AG08395 (cell line): ENCODE results near the gene GALNS.

Experiments used
- DNase-seq: peaks from one replicate; pipeline ENCODE4 v3.0.0; 2012; ENCODE audit warnings: mixed read lengths, low spot score

Gene GALNS

GRCh38 chr16:88817785-88818574, 38.8 kb downstream of the GALNS start:
- no peak for DNase-seq

DNA sequence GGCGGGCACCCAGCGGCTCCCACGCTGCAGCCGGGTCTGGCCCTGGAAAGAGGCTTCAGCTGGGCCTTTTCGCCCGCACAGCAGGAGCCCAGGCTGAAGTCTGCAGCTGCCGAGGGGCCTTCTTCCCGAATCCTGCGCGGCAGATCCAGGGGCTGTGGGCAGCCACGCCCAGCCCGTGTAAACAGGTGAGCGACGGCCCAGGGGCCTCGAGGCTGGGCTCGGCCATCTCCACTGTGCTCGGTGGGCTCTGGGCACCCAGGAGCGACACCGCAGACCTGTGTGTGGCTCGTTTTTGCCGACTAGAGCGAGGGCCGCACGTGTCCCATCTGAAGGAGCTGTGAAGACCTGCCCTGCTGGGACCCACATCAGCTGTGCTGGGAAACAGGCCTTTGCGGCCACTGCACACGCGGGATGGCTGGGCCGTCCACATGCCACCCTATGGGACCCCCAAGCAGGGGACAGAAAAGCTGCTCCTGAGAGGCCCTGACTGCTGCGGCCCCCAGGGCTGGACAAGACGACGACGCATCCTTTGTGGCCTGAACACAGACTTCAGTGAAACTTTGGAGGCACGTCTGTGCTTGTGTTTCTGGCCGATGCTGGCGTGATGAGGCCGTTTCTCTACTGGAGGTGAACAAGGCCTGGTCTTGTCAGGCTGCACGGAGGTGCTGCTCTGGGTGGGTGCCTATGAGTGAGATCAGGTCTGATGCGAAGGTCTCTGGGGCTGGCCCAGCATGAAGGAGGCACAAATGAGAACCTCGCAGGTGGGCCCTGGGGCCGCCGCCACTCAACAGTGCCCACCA, 39.8 kb downstream of the GALNS start:
- DNase-seq, result no peak

DNA sequence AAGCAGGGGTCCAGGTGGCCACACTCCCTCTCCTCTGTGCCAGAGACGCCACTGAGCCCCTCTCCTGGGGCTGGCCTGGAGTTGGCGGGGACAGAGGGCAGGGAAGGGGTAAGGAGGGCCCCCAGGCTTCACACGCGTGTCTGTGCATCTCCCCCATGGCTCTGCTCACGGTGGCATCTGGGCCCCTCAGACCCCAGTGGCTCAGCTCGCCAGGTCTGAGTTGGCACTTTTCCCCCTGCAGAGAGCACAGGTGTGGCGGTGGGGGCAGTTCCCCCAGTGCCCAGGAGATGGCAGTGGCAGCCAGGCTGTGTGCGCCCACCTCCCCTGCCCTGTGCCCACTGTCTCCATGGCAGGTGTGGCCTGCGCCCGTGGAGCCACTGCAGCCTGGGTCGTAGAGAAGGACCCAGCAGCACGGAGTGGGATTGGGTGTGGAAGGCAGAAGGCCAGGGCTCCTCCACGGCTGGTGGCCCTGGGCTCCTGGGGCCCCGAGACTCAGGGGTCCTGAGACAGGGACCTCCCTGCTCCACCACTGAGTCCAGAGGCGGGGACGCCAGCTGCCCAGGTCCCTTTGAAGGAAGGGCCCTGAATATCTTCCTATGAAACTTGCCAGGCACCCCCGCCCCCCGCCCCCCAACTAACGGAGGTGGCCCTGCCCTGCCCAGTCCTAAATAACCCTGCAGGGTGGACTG, 40.7 kb downstream of the GALNS start:
- no peak for DNase-seq

DNA sequence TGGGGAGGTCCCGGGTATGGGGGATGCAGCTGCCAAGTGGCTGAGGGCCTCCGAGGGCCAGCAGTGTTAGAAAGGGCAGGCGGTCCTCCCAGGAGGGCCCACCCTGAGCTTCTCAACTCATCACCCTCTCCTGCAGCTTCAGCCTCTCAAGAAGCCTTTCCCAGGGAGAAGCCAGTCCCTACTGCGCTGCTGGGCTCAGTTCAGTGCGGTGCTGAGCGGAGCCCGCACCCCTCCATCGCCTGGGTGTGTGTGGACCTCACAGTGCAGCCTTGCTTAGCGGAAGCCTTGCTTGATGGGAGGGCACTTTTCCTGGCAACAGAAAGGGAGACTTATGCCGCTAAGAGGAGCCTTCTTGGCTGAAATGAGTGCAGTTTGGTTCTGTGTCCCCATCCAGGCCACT, 41.5 kb downstream of the GALNS start:
- DNase-seq, result no peak

GRCh38 chr16:88814144-88814502, 42.6 kb downstream of the GALNS start:
- no peak for DNase-seq

DNA sequence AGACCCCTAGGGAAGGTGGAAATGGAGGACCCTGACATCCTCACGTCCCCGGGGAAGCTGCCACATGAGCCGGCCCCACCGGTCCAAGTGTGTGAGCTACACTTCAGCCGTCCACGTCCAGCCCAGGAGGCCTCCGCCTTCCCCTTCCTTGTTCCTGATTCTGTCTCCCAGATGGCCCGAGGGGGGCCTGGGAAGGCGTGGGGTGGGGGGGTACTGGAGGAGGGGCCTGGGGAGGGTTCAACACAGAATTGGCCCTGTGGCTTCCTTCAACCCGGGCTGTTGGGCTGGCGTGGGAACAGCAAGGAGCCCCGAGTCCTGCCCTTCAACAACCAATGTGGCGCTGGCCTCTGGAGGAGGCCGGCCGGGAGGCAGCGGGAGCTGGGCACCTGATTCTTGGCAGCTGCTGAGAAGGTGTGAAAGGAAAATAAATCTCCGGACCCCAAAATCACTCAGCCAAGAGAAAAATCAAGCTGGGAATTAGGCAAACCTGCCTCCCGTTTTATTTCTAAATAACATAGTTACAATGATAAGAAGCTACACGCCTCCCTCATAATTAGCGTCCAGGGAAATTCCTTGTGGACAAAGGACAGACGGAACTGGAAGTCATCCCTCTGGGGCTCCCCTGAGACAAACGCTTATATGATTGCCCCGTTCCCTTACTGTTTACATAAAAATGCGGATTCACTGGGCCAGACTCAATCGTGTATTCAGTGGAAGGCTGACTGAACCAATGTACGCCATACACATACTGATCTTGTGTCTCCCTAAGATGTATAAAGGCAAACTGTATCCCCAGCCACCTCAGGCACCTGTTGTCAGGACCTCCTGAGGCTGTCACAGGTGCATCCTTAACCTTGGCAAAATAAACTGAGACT, 43.2 kb downstream of the GALNS start:
- DNase-seq, result no peak

DNA sequence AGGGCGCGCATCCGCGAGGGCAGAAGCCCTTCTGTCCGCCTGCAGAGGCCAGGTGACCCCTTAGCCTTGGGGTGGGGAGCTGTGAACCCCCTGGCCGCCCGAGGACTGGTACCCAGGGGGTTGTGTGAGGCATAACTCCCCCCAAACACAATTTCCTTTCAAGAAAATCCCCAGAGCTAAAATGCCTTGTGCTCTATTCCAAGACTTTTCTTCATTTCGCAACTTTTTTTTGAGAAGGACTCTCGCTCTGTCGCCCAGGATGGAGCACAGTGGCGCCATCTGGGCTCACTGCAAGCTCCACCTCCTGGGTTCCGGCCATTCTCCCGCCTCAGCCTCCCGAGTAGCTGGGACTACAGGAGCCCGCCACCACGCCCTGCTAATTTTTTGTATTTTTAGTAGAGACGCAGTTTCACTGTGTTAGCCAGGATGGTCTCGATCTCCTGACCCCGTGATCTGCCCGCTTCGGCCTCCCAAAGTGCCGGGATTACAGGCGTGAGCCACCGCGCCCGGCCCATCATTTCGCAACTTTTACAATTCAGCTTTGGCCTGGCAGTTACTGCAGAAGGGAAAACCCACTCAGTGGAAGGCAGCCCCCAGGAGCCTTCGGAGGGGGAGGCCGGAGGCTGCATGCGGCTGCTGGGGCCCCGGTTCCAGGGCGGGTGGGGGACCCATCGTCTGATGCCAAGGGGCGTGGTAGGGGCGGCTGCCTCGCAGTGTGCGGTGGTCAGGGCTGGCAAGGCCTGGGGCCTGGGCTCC, 44.1 kb downstream of the GALNS start:
- DNase-seq, result no peak

DNA sequence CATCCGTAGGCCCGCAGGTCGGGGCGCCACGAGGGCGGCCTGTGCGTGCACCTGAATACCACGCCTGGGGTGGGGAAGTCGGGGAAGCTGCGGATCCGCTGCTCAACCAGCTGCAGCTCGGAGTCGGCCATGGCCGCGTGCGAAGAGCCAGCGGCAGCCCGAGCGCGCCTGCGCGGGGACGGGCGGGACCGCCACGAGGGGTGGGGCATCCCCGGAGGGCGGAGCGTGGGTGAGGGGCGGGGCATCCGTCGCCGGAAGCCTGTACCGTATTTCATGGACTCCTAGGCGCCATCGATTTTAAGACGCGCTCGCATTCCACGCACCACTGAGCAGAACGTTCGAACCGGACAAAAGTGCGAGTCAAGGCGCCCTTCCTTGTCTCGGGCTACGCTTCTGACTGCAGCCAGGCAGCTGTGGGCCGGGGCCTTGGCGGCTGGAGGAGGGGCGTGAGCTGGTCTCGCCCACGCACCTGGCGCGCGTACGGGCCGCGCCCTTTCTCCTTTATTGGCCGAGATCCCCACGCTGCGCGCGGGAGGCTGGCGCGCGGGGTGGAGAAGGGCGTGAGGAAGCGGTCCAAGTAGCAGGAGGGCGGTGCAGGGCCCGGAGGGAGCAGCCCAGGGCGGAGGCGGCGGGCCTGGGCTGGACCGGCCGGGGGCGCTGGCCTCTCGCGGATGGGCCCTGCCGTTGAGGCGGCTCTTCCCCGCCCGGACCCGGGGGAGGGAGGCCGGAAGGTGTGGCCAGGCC, 44.8 kb downstream of the GALNS start, which contains the start of gene APRT:
TSS of gene APRT (minus strand) at position 160 of the 744 bp plus-strand sequence. CDS start at position 131, 29 bp downstream.
- peak; percentile 99 for DNase-seq

DNA sequence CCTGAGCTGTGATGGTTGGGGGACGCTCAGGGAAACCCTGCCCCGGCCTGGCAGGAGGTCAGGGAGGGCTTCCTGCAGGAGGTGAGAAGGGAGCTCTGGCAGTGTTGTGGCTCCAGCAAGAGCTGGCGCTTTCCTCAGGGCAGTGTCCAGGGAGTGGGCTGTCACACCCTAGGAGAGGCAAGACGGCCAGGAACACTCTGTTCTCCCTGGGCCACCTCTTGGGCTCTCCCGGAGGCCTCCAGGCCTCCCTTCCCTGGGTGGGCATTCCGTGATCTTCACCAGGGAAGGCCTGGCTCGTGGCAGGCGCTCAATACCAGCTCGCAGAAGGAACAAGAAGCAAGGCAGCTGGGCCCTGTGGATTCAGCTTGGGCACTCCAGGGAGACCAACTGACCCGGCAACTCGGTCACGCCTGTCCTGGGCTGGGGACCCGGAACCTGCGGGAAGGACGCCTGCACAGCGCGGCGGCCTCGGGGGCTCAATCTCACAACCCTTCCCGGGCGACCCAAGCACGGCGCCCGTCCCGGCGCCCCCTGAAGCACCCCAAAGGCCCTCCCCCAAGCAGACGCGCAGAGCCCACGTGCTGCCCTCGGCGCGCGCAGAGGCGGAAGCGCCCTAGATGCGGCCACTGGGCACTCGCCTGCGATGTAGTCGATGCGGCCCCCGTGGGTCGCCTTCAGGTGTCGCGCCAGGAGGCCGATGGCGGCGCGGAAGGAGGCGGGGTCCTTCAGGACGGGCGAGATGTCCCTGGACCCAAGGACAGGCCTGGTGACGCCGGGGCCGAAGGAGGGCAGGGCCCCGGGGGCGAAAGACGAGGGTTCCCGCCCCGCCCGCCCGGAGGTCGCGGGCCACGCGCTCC, 45.6 kb downstream of the GALNS start:
- peak; percentile 78 for DNase-seq

DNA sequence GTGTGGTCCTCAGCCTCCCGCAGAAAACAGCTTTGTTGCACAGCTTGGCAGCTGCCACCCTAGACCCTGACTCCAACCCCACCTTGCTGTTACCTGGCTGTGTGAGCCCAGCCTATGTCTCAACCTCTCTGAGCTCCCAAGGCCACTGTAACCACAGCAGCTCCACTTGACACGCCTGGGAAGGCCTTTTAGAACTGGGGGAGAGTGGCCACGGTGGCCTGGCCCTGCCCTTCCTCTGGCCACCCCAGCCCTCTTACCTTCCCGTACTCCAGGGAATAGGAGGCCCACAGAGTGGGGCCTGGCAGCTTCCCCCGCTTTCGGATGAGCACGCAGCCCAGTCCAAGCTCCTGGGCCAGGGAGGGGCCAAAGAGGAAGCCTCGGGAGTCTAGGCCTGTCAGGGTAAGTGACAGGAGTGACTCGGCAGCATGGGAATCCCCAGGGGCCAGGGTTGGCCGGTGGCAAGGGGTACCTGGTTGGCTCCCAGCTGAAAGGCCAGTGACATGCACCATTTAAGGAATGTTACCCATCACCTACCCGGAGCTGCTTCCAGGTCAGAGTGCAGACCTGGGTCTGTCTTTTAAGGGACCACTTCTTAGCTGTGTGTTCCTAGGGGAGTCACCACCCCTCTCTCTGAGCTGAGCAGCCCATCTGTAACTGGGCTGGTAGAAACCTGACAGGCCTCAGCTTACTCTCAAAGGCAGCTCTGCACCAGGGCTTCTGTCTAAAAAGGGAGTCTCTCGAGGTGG, 46.4 kb downstream of the GALNS start:
- DNase-seq, result no peak

- no peak for DNase-seq
These were observed 47.0 kb downstream of the GALNS start for GRCh38 chr16:88809676-88810165.

- no peak for DNase-seq
These were observed 47.6 kb downstream of the GALNS start for GRCh38 chr16:88809068-88809675.

DNA sequence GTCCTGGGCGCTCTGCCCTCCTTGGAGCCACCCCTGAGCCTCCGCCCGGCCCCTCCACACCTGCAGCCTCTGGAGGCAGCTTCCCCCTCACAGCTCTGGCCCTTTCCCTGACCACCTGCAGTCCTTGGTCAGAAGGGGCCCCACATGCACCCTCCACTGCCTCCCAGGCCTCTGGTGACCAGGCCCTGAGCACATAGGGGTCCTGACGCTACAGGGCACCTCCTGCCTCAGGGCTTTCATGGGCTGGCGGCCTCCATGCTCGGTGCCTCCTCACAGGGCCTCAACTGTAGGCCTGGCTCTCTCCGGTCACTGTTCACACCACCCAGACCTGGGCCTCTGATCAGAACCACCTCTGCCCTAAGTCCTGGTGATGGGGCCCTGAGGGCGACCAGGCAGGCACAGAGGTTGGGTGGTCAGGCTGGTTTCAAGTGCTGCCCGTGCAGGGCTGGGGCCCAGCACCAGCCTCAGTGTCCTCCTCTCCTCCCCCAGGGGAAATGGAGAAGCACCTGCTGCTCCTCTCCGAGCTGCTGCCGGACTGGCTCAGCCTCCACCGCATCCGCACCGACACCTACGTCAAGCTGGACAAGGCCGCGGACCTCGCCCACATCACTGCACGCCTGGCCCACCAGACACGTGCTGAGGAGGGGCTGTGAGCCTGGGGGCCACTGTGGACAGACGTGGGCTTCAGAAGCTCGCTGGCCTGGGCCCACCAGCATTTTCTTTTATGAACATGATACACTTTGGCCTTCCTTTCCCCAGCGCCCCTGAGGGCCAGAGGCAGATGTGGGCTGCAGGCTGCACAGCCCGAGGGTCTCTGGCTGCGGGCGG, 48.9 kb downstream of the GALNS start:
- DNase-seq, result no peak

GRCh38 chr16:88807142-88807625, 49.6 kb downstream of the GALNS start:
- DNase-seq, result no peak

DNA sequence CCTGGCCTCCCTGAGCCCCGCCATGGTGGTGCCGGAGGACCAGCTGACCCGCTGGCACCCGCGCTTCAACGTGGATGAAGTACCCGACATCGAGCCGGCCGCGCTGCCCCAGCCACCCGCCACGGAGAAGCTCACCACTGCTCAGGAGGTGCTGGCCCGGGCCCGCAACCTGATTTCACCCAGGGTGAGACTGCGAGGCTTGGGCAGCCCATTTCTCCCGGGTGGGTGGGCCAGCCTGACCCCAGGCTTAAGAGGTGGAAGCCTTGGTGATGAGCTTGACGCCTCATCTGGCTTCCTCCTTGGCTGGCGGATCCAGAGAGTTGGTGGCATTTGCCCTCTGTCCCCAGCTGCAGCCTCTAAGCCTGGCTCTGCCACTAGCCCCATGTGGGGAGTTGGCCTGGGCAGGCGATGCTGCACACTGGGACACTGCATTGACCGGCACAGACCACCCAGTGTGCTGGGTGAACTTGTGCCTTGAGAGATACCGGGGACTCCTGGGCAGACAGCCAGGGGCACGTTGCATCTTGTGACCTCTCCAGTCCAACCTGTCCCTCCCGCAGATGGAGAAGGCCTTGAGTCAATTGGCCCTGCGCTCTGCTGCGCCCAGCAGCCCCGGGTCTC, 50.1 kb downstream of the GALNS start:
- DNase-seq, result no peak

DNA sequence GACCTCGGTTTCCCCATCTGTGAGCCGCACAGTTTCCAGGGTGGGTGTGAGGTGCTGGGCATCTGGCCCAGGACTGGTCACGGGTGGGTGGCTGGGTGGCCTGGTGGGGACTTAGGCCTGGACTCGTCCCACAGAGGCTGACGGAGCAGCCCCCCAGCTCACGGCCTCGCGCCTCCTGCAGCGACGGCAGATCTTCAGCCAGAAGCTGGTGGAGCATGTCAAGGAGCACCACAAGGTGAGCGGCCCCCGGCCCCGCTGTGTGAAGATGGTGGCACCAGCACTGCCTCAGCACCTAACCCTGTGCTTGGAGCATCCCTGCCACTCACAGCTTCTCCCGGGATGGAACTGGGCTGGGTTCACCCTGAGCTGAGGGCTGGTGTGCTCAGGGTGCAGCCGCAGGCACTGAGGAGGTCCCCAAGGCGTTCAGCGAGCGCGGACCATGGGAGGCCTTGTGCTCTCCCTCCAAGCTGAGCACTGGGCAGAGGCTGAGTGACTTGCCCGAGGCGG, 50.8 kb downstream of the GALNS start:
- no peak for DNase-seq
